OCI-LY1 (cell line): ENCODE measurements around the gene RBM48.
"Not testable (repeated sequence)": the region's sequence is repeated elsewhere in the genome, so short reads cannot be mapped to it uniquely, and the experiment has no call there.

Source experiments
- H2AFZ ChIP-seq: fragments of 200-600 bp; sonication (generic), shearing (Covaris generic); 2 replicates; pipeline ENCODE4 v1.6.0; 2014; ENCODE audit warnings: antibody characterized with exemption, mild to moderate bottlenecking, low read length
- H3F3A ChIP-seq: fragments of 200-600 bp; sonication (generic), shearing (Covaris generic); 2 replicates; pipeline ENCODE4 v1.6.0; 2014; ENCODE audit warnings: mild to moderate bottlenecking, antibody characterized with exemption, low read length, moderate library complexity; ENCODE audit not compliant: insufficient read depth
- H3K27ac ChIP-seq: fragments of 200-600 bp; sonication (generic); 2 replicates; pipeline ENCODE4 v1.5.1; 2014; ENCODE audit warnings: low read length, mixed run types, mild to moderate bottlenecking, low read depth; ENCODE audit not compliant: poor library complexity, severe bottlenecking
- H3K27me3 ChIP-seq: fragments of 200-600 bp; sonication (generic); 2 replicates; pipeline ENCODE4 v1.6.0; 2014; ENCODE audit warnings: antibody characterized with exemption, mild to moderate bottlenecking, low read length, moderate library complexity; ENCODE audit not compliant: insufficient read depth
- H3K36me3 ChIP-seq: fragments of 200-600 bp; sonication (generic); 2 replicates; pipeline ENCODE4 v1.6.1; 2014; ENCODE audit warnings: mild to moderate bottlenecking, antibody characterized with exemption, low read length, moderate library complexity, mixed read lengths; ENCODE audit not compliant: insufficient read depth
- H3K4me1 ChIP-seq: fragments of 200-600 bp; sonication (generic); 2 replicates; pipeline ENCODE4 v1.5.1; 2014; ENCODE audit warnings: mild to moderate bottlenecking, low read length, moderate library complexity; ENCODE audit not compliant: insufficient read depth, severe bottlenecking
- H3K4me2 ChIP-seq: fragments of 200-600 bp; sonication (generic), shearing (Covaris generic); 2 replicates; pipeline ENCODE4 v1.6.1; 2014; ENCODE audit warnings: low read length
- H3K4me3 ChIP-seq: fragments of 200-600 bp; sonication (generic); 2 replicates; pipeline ENCODE4 v1.5.1; 2014; ENCODE audit warnings: low read length, low read depth, mild to moderate bottlenecking, mixed read lengths; ENCODE audit not compliant: poor library complexity, severe bottlenecking
- H3K79me2 ChIP-seq: fragments of 200-600 bp; shearing (Covaris generic); 2 replicates; pipeline ENCODE4 v1.6.1; 2016; ENCODE audit warnings: mixed run types, low read length, mixed read lengths; ENCODE audit not compliant: insufficient read depth
- H3K9ac ChIP-seq: fragments of 200-600 bp; sonication (generic), shearing (Covaris generic); 2 replicates; pipeline ENCODE4 v1.6.1; 2014; ENCODE audit warnings: mild to moderate bottlenecking, low read length, mixed read lengths
- H3K9me2 ChIP-seq: fragments of 200-600 bp; sonication (generic), shearing (Covaris generic); 2 replicates; pipeline ENCODE4 v1.6.1; 2014; ENCODE audit warnings: low read depth, mild to moderate bottlenecking, low read length, mixed read lengths
- H3K9me3 ChIP-seq: fragments of 200-600 bp; shearing (Covaris generic); 2 replicates; pipeline ENCODE4 v1.6.1; 2014; ENCODE audit warnings: low read length, mixed read lengths
- H4K20me1 ChIP-seq: fragments of 200-600 bp; sonication (generic), shearing (Covaris generic); 2 replicates; pipeline ENCODE4 v1.6.0; 2016; ENCODE audit warnings: mild to moderate bottlenecking, low read length; ENCODE audit not compliant: insufficient read depth
- CTCF ChIP-seq: fragments of 200-600 bp; sonication (generic), shearing (Covaris generic); IDR thresholded peaks from 2 replicates; pipeline ENCODE4 v1.5.1; 2017; ENCODE audit warnings: mild to moderate bottlenecking, antibody characterized with exemption, low read length, moderate library complexity, mixed read lengths
- EZH2 ChIP-seq: fragments of 200-600 bp; sonication (generic), shearing (Covaris generic); IDR thresholded peaks from 2 replicates; pipeline ENCODE4 v1.8.0; 2017; ENCODE audit warnings: borderline replicate concordance, mixed run types, mild to moderate bottlenecking, antibody characterized with exemption, low read length, moderate library complexity, mixed read lengths

Gene RBM48

GRCh38 chr7:92534572-92534971 lies 6.0 kb downstream of the RBM48 start:
- H3K9me3 ChIP-seq, result no peaks in the 10 kb centered on the region
- no peaks in the 10 kb centered on the region for H3K27me3 ChIP-seq
- no peak overlapping the region for H3K27ac ChIP-seq
- no peaks in the 10 kb centered on the region for H3F3A ChIP-seq
- H3K4me2 ChIP-seq, result no peak overlapping the region
- peaks cover 2% of the 10 kb centered on the region for H3K4me1 ChIP-seq
- no peak overlapping the region for H3K9ac ChIP-seq
- peaks cover 82% of the 10 kb centered on the region for H3K36me3 ChIP-seq
- no peak for TF ChIP-seq EZH2
- TF ChIP-seq CTCF, result no peak
- H3K9me2 ChIP-seq, result no peaks in the 10 kb centered on the region
- no peak overlapping the region for H3K4me3 ChIP-seq
- H4K20me1 ChIP-seq, result no peaks in the 10 kb centered on the region
- 0 out of 2 replicates have a peak, but pooled peaks cover 1% of the 10 kb centered on the region for H3K79me2 ChIP-seq
- no peak overlapping the region for H2AFZ ChIP-seq

GRCh38 chr7:92543542-92543941 lies 14.9 kb downstream of the RBM48 start:
- H3K36me3 ChIP-seq, H3K27ac ChIP-seq, H3K79me2 ChIP-seq, H2AFZ ChIP-seq, H3K9me2 ChIP-seq, H3K9ac ChIP-seq, H3K27me3 ChIP-seq, H3K4me2 ChIP-seq, H3F3A ChIP-seq, H3K4me1 ChIP-seq, H4K20me1 ChIP-seq, H3K4me3 ChIP-seq, H3K9me3 ChIP-seq: not testable (repeated sequence)

- H3K4me2 ChIP-seq, H3K9me3 ChIP-seq, H3K27ac ChIP-seq, H2AFZ ChIP-seq, H3K9ac ChIP-seq, H3K79me2 ChIP-seq, H3K4me1 ChIP-seq, H3K36me3 ChIP-seq, H3K4me3 ChIP-seq, H3K27me3 ChIP-seq, H4K20me1 ChIP-seq, H3F3A ChIP-seq, H3K9me2 ChIP-seq: not testable (repeated sequence)
These were observed 16.5 kb downstream of the RBM48 start for GRCh38 chr7:92545116-92545515.

GRCh38 chr7:92546856-92547497 lies 18.4 kb downstream of the RBM48 start:
- Histone ChIP-seq H3K4me3 (no peak overlapping the region), H3F3A (no peaks in the 10 kb centered on the region)
- TF ChIP-seq CTCF (no peak), EZH2 (no peak)

More at GRCh38 chr7:92546856-92547497, 18.4 kb downstream of the RBM48 start:
- no peaks in the 10 kb centered on the region for H3K79me2 ChIP-seq
- H3K27me3 ChIP-seq, result no peaks in the 10 kb centered on the region
- no peaks in the 10 kb centered on the region for H4K20me1 ChIP-seq
- no peaks in the 10 kb centered on the region for H3K36me3 ChIP-seq
- H3K9me2 ChIP-seq, result no peaks in the 10 kb centered on the region
- H2AFZ ChIP-seq, result no peak overlapping the region
- H3K4me1 ChIP-seq, result no peaks in the 10 kb centered on the region
- no peaks in the 10 kb centered on the region for H3K9me3 ChIP-seq
- H3K4me2 ChIP-seq, result no peak overlapping the region
- no peak overlapping the region for H3K27ac ChIP-seq
- no peak overlapping the region for H3K9ac ChIP-seq
